SK-N-SH (cell line): ENCODE data around the gene SLC10A2. TPM values are rescaled to one million over a fixed set of nuclear protein-coding genes. Genes with fewer than 3 reads are reported as not detected.

Experiments
- CTCF ChIA-PET: fragments of 300-600, 350-600 bp; formaldehyde crosslinking; extraction: SDS; loops from one replicate; lab custom pipeline; 2021; lab: Yijun Ruan, JAX
- POLR2A ChIA-PET: fragments of 350-600 bp; sonication (Branson Sonifier 250); formaldehyde crosslinking; extraction: SDS; loops from one replicate; lab custom pipeline; 2020; ENCODE audit warnings: antibody characterized with exemption, inconsistent platforms; lab: Yijun Ruan, JAX
- DNase-seq: peaks from one replicate; pipeline ENCODE4 v3.0.0; 2012
- H2AFZ ChIP-seq: fragments of 200-600 bp; sonication (generic); 2 replicates; pipeline ENCODE4 v1.8.1; 2016; ENCODE audit warnings: antibody characterized with exemption, mild to moderate bottlenecking, low read depth
- H3F3A ChIP-seq: fragments of 200-600 bp; sonication (generic); replicated peaks from 2 replicates; pipeline ENCODE3; 2016; ENCODE audit warnings: antibody characterized with exemption, mild to moderate bottlenecking; ENCODE audit not compliant: insufficient read depth
- H3K27ac ChIP-seq, 2 experiments: fragments of 200-500 bp in 1 of 2; fragments of 200-600 bp in 1 of 2; sonication (Bioruptor generic) in 1 of 2; sonication (generic), shearing (Covaris generic) in 1 of 2; 2 replicates each; pipeline versions ENCODE4 v1.5.1 to v1.6.1; 2014 to 2016; ENCODE audit warnings: low read depth in 2 of 2, inconsistent platforms in 1 of 2, low read length in 1 of 2, mild to moderate bottlenecking in 1 of 2, mixed read lengths in 1 of 2
- H3K27me3 ChIP-seq: fragments of 200-600 bp; sonication (generic), shearing (Covaris generic); 2 replicates; pipeline ENCODE4 v1.6.1; 2016; ENCODE audit warnings: mixed run types; ENCODE audit not compliant: insufficient read depth
- H3K36me3 ChIP-seq, 2 experiments: fragments of 200-500 bp in 1 of 2; fragments of 200-600 bp in 1 of 2; sonication (Bioruptor generic) in 1 of 2; sonication (generic) in 1 of 2; replicated peaks in 1 of 2; 2 replicates each; pipeline versions ENCODE3 to v1.5.1; 2014 to 2016; ENCODE audit warnings: low read length in 1 of 2, mild to moderate bottlenecking in 1 of 2; ENCODE audit not compliant: insufficient read depth in 2 of 2, control insufficient read depth in 1 of 2
- H3K4me1 ChIP-seq, 2 experiments: fragments of 200-500 bp in 1 of 2; fragments of 200-600 bp in 1 of 2; sonication (Bioruptor generic) in 1 of 2; sonication (generic), shearing (Covaris generic) in 1 of 2; 2 replicates each; pipeline versions ENCODE4 v1.5.1 to v1.6.1; 2014 to 2016; ENCODE audit warnings: low read depth in 1 of 2, low read length in 1 of 2, mixed run types in 1 of 2; ENCODE audit not compliant: insufficient read depth in 2 of 2, control insufficient read depth in 1 of 2
- H3K4me2 ChIP-seq: fragments of 200-600 bp; sonication (generic), shearing (Covaris generic); 2 replicates; pipeline ENCODE4 v1.6.1; 2017; ENCODE audit warnings: mixed run types
- H3K4me3 ChIP-seq, 2 experiments: fragments of 200-500 bp in 1 of 2; fragments of 200-600 bp in 1 of 2; sonication (Bioruptor generic) in 1 of 2; sonication (generic), shearing (Covaris generic) in 1 of 2; 2 replicates each; pipeline versions ENCODE4 v1.5.1 to v1.8.1; 2014 to 2016; ENCODE audit warnings: low read depth in 2 of 2, inconsistent platforms in 1 of 2, low read length in 1 of 2, mild to moderate bottlenecking in 1 of 2, mixed read lengths in 1 of 2, moderate library complexity in 1 of 2
- H3K79me2 ChIP-seq: fragments of 200-600 bp; sonication (generic); 2 replicates; pipeline ENCODE4 v1.8.1; 2017; ENCODE audit warnings: mild to moderate bottlenecking; ENCODE audit not compliant: insufficient read depth
- H3K9ac ChIP-seq: fragments of 200-600 bp; sonication (generic); 2 replicates; pipeline ENCODE4 v1.6.1; 2017; ENCODE audit warnings: mixed run types
- H3K9me2 ChIP-seq: fragments of 200-600 bp; sonication (generic); 2 replicates; pipeline ENCODE4 v1.6.1; 2017; ENCODE audit warnings: mixed run types
- H3K9me3 ChIP-seq: fragments of 200-600 bp; sonication (generic); 2 replicates; pipeline ENCODE4 v1.6.1; 2017; ENCODE audit warnings: mixed run types, mild to moderate bottlenecking, moderate library complexity
- H4K20me1 ChIP-seq: fragments of 200-600 bp; sonication (generic); 2 replicates; pipeline ENCODE4 v1.6.1; 2017; ENCODE audit warnings: mild to moderate bottlenecking, mixed run types; ENCODE audit not compliant: insufficient read depth
- ELF1 ChIP-seq: IDR thresholded peaks from 2 replicates; pipeline ENCODE4 v1.4.0; 2012
- EP300 ChIP-seq, 2 experiments: IDR thresholded peaks; 2 replicates each; pipeline versions ENCODE4 v1.4.0 to v1.6.1; 2012; ENCODE audit warnings: borderline replicate concordance in 1 of 2, low read depth in 1 of 2, low read length in 1 of 2
- JUND ChIP-seq: IDR thresholded peaks from 2 replicates; pipeline ENCODE4 v1.4.0; 2012
- MXI1 ChIP-seq: IDR thresholded peaks from 2 replicates; pipeline ENCODE4 v1.6.1; 2012; ENCODE audit warnings: mild to moderate bottlenecking, low read depth, low read length, improper control_type of control experiment
- NRF1 ChIP-seq: IDR thresholded peaks from 2 replicates; pipeline ENCODE4 v1.6.1; 2012; ENCODE audit warnings: low read depth, mild to moderate bottlenecking, low read length
- PBX3 ChIP-seq: IDR thresholded peaks from 2 replicates; pipeline ENCODE4; 2012
- RAD21 ChIP-seq: IDR thresholded peaks from 2 replicates; pipeline ENCODE4 v1.6.1; 2012; ENCODE audit warnings: mild to moderate bottlenecking, low read length
- RCOR1 ChIP-seq: fragments of 150-350 bp; IDR thresholded peaks from 2 replicates; pipeline ENCODE4 v1.6.1; 2017; ENCODE audit warnings: antibody characterized with exemption, low read length
- REST ChIP-seq: IDR thresholded peaks from 2 replicates; pipeline ENCODE4 v1.6.1; 2012; ENCODE audit warnings: mild to moderate bottlenecking, low read depth, low read length, moderate library complexity
- TCF12 ChIP-seq: IDR thresholded peaks from 2 replicates; pipeline ENCODE4 v1.4.0; 2012
- WGBS: methylation state at CpG from one replicate; pipeline ENCODE4 v1.1.6; 2017; ENCODE audit warnings: low lambda C conversion rate; 5-methylcytosine and 5-hydroxymethylcytosine counted together
- polyA plus RNA-seq, 3 experiments: library from polyadenylated mRNA; depleted of rRNA; stranded (reverse); fragments of >200 nt; gene quantifications; 2 replicates each; pipeline ENCODE4 v1.2.3, GENCODE V29; 2012

The SLC10A2 gene
- polyA plus RNA-seq, 1 of the 3 experiments (the other 2 are of a cell fraction) = not detected

GRCh38 chr13:103004661-103005345, 61.4 kb downstream of the SLC10A2 start:
- H3K9ac ChIP-seq = no peak overlapping the region
- no peaks in the 10 kb centered on the region for H3K9me2 ChIP-seq
- 36% methylated on average over 4 of the region's 4 CpGs for WGBS
- POLR2A ChIA-PET = no interaction called here
- H3K4me3 ChIP-seq = no peak overlapping the region
- TF ChIP-seq EP300 (IDR thresholded peaks at IDR 0.05; ENCODE audit: borderline replicate concordance in 1 of 2, low read depth in 1 of 2, low read length in 1 of 2) (no peak), JUND (no peak), TCF12 (no peak), RAD21 (no peak), REST (no peak), NRF1 (no peak), RCOR1 (no peak)
- no peak for DNase-seq
- H3K4me2 ChIP-seq = no peak overlapping the region
- H3K79me2 ChIP-seq = no peaks in the 10 kb centered on the region
- no peaks in the 10 kb centered on the region for H4K20me1 ChIP-seq
- H3K27me3 ChIP-seq = no peaks in the 10 kb centered on the region
- H3F3A ChIP-seq = no peaks in the 10 kb centered on the region
- H2AFZ ChIP-seq = no peak overlapping the region
- no peaks in the 10 kb centered on the region for H3K36me3 ChIP-seq
- no peaks in the 10 kb centered on the region for H3K9me3 ChIP-seq
- H3K27ac ChIP-seq = no peak overlapping the region
- no peaks in the 10 kb centered on the region; a peak in 1 of 4 replicates for H3K4me1 ChIP-seq
- CTCF ChIA-PET = interaction anchor here (0.9 kb wide), 1 partner anchor 44 kb away, joined by 3 read pairs; no protein-coding TSS in a partner anchor

DNA sequence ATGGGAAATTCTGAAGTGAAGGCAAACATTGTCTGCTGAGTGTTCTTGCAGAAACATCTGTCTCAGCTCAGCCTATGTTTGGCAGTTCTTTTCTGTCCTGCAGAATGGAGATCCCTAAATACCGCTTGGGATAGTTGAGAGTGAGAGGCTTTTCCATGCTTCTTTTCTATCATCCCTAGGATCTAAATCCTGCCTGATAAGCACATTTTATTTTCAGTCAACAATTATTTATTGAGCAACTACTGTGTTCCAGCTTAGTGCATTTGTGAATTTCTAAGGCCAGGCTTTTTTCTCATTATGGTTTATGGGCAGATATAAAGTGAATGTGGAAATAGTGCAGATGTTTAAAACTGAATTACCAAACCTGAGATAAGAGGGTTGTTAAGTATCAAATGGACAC, 62.6 kb downstream of the SLC10A2 start:
- CTCF ChIA-PET = no interaction called here

More for the DNA sequence above, 62.6 kb downstream of the SLC10A2 start:
- Histone ChIP-seq H3K9ac (no peak overlapping the region), H2AFZ (no peak overlapping the region), H3K4me1 (no peaks in the 10 kb centered on the region; a peak in 1 of 4 replicates), H3F3A (no peaks in the 10 kb centered on the region), H3K36me3 (no peaks in the 10 kb centered on the region), H3K79me2 (no peaks in the 10 kb centered on the region), H3K9me2 (no peaks in the 10 kb centered on the region), H3K27ac (no peak overlapping the region), H3K4me3 (no peak overlapping the region), H3K9me3 (no peaks in the 10 kb centered on the region), H4K20me1 (no peaks in the 10 kb centered on the region), H3K27me3 (no peaks in the 10 kb centered on the region), H3K4me2 (no peak overlapping the region)
- no peak for DNase-seq
- WGBS = 56% methylated on average over 1 of the region's 1 CpG
- POLR2A ChIA-PET = no interaction called here
- TF ChIP-seq ELF1 (no peak), MXI1 (no peak), PBX3 (no peak), NRF1 (no peak)
- TF ChIP-seq, all 33 proteins: peak for 0
